Spleen (tissue), 7 donors: ENCODE results near the gene C1QC.

Source experiments
- CTCF ChIP-seq, 11 experiments: fragments of 200-600 bp in 7 of 11; fragments of 450-650 bp in 4 of 11; sonication (generic) in 4 of 11; IDR thresholded peaks in 8 of 11; conservative IDR thresholded peaks in 3 of 11; 1 replicate in 7 of 11; 2 replicates in 4 of 11; pipeline versions ENCODE4 v1.4.0 to v1.8.0; 2016 to 2021; ENCODE audit warnings: antibody characterized with exemption in 11 of 11, inconsistent platforms in 4 of 11, mild to moderate bottlenecking in 1 of 11
- POLR2A ChIP-seq, 3 donors: fragments of 450-650 bp; IDR thresholded peaks; one replicate each; pipeline ENCODE4 v1.5.1; 2017; ENCODE audit warnings: antibody characterized with exemption in 3 of 3, mild to moderate bottlenecking in 1 of 3
- donor health status: DM: no; HTN: no; CAD: no; lungs with moderate emphysema.
- donor health status: DM: no; HTN: no; CAD: no.
- donor health status: DM: no; HTN: no; CAD: no.

- TF ChIP-seq CTCF (IDR thresholded peaks at IDR 0.05 in 8 of 11, conservative IDR thresholded peaks at IDR 0.05 in 3 of 11): no peak
- no peak for TF ChIP-seq POLR2A (IDR thresholded peaks at IDR 0.05)
Observed at GRCh38 chr1:22645931-22646330, 2.5 kb downstream of the C1QC start.
